ENCODE measurements around the gene CERK. TPM values are rescaled to one million over a fixed set of nuclear protein-coding genes. Genes with fewer than 3 reads are reported as not detected.

Gene CERK
- total and polyA plus RNA-seq, 2 of the 8 experiments (the other 6 are each of a cell fraction or from before 2014, with no cell fraction given), result 26.6 to 59.0 TPM

DNA sequence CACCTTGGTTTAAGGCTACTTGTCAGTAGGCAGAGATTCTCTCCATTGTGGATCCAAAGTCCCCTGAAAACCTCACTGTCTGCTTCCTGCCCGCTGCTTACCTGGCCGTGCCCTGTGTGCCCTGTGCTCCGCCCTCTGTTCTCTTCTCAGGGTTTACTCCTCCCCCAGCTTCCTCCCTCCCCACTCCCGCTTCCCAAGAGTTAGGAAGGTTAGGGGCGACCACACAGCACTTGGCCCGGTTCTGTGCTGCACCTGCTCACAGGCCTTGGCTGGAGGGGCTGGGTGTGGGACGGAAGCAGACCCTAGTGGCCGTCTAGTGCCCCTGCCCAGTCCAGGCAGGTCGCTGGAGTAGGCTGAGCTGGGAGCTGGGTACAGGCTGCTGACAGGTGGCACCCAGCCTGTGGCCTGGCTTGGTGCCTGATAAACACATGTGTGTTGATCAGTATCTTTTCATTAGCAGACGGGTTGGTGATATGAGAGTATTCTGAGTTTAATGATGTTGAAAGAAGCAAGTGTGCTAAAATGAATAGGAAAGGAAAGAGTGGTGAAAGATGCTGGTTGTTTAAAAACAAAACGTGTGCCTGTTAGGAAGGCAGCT is 77.3 kb downstream of the CERK start:
- H3K27ac ChIP-seq (ENCODE audit: low read depth, low read length), result no peak overlapping the region
- H3K23ac ChIP-seq (ENCODE audit: insufficient read length), result no peak overlapping the region
- TF ChIP-seq BCL11A (IDR thresholded peaks at IDR 0.05; ENCODE audit: low read depth in 2 of 2, low read length in 2 of 2), result no peak
- TF ChIP-seq MAX (IDR thresholded peaks at IDR 0.05), result no peak
- TF ChIP-seq, protein P1, sequence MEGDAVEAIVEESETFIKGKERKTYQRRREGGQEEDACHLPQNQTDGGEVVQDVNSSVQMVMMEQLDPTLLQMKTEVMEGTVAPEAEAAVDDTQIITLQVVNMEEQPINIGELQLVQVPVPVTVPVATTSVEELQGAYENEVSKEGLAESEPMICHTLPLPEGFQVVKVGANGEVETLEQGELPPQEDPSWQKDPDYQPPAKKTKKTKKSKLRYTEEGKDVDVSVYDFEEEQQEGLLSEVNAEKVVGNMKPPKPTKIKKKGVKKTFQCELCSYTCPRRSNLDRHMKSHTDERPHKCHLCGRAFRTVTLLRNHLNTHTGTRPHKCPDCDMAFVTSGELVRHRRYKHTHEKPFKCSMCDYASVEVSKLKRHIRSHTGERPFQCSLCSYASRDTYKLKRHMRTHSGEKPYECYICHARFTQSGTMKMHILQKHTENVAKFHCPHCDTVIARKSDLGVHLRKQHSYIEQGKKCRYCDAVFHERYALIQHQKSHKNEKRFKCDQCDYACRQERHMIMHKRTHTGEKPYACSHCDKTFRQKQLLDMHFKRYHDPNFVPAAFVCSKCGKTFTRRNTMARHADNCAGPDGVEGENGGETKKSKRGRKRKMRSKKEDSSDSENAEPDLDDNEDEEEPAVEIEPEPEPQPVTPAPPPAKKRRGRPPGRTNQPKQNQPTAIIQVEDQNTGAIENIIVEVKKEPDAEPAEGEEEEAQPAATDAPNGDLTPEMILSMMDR (IDR thresholded peaks at IDR 0.05; ENCODE audit: control extremely low read depth in 1 of 3, insufficient read depth in 1 of 3, low read depth in 1 of 3, low read length in 3 of 3), result peak; percentile 6 to 41 (median 30); a peak in 2 of 4 replicates
- peak; percentile 30 to 38; a peak in 2 of 4 replicates for TF ChIP-seq RAD21 (IDR thresholded peaks at IDR 0.05 in 1 of 2, conservative IDR thresholded peaks at IDR 0.05 in 1 of 2; ENCODE audit: low read depth in 2 of 2, low read length in 2 of 2)
- 0 out of 2 replicates have a peak, but pooled peaks have one; percentile 35 for TF ChIP-seq GABPA (IDR thresholded peaks at IDR 0.05; ENCODE audit: borderline replicate concordance, insufficient read depth, low read length)
- ChIA-PET CTCF (ENCODE audit: partially characterized antibody) (interaction anchor here (0.8 to 4.0 kb wide), 8 partner anchors 10 to 118 kb away, joined by 3 to 13 read pairs (median 4); no protein-coding TSS in a partner anchor), POLR2A (ENCODE audit: partially characterized antibody) (no interaction called here)
- H3K4ac ChIP-seq (replicated peaks; ENCODE audit: insufficient read length, low read depth, low read length), result no peak overlapping the region
- no peak overlapping the region for H2BK15ac ChIP-seq (ENCODE audit: low read length)
- no peaks in the 10 kb centered on the region for H3K23me2 ChIP-seq (ENCODE audit: low read depth, low read length)
- H2BK5ac ChIP-seq (ENCODE audit: low read depth, low read length), result no peak overlapping the region
- peaks cover 3% of the 10 kb centered on the region; the same call in 1 of the 2 replicates for H3K79me1 ChIP-seq (ENCODE audit: low read depth, low read length)
- H3K9ac ChIP-seq (replicated peaks in 1 of 4; ENCODE audit: extremely low read depth in 1 of 4, low read depth in 3 of 4, low read length in 3 of 4), result no peak overlapping the region
- no peak overlapping the region for H3K56ac ChIP-seq (replicated peaks; ENCODE audit: insufficient read length, low read depth, low read length)
- no peak overlapping the region for H4K8ac ChIP-seq (ENCODE audit: extremely low read depth, insufficient read depth, low read length)
- no peak overlapping the region for H2BK12ac ChIP-seq (ENCODE audit: low read depth, low read length)
- H3K36me3 ChIP-seq (ENCODE audit: control insufficient read depth in 2 of 4, insufficient read depth in 4 of 4, low read length in 3 of 4), result no peaks in the 10 kb centered on the region
- H3K4me1 ChIP-seq (replicated peaks in 1 of 4; ENCODE audit: control insufficient read depth in 3 of 4, insufficient read depth in 4 of 4, low read length in 3 of 4), result peaks cover 0 to 2% (median 0%) of the 10 kb centered on the region in 4 experiments; a peak in 1 of 7 replicates
- H3K27me3 ChIP-seq (replicated peaks in 1 of 4; ENCODE audit: control insufficient read depth in 3 of 4, extremely low read depth in 1 of 4, insufficient read depth in 3 of 4, low read length in 3 of 4), result no peaks in the 10 kb centered on the region
- no peak overlapping the region for H2BK120ac ChIP-seq (replicated peaks; ENCODE audit: low read depth, low read length)
- no peaks in the 10 kb centered on the region for H3K9me3 ChIP-seq (ENCODE audit: insufficient read depth in 2 of 2, low read depth in 1 of 2, low read length in 1 of 2)
- no peak overlapping the region for H2AK5ac ChIP-seq (ENCODE audit: low read depth, low read length)
- H4K5ac ChIP-seq (ENCODE audit: insufficient read length, low read depth, low read length), result no peak overlapping the region
- WGBS, 2 experiments (ENCODE audit: extremely low coverage in 1 of 2, insufficient coverage in 1 of 2, insufficient read length in 1 of 2, insufficient replicate concordance in 2 of 2, low coverage in 1 of 2, low lambda C conversion rate in 2 of 2, missing lambda C conversion rate in 1 of 2), result 78% methylated on average over 11 of the region's 11 CpGs; no CpG with 5 or more reads in 1 of the 2 experiments
- H3K4me2 ChIP-seq (ENCODE audit: insufficient read depth in 1 of 2, low read depth in 2 of 2, low read length in 2 of 2), result no peak overlapping the region
- DNase-seq (ENCODE audit: low read depth in 1 of 2, low spot score in 2 of 2) (no peak), FAIRE-seq (no peak)
- H2AFZ ChIP-seq (ENCODE audit: low read length), result no peak overlapping the region
- H3K79me2 ChIP-seq (ENCODE audit: control insufficient read depth in 1 of 2, insufficient read depth in 2 of 2, low read length in 2 of 2), result no peaks in the 10 kb centered on the region
- no peak overlapping the region for H4K91ac ChIP-seq (replicated peaks; ENCODE audit: insufficient read length, low read length)
- no peak overlapping the region for H3K14ac ChIP-seq (ENCODE audit: insufficient read length)
- no peak overlapping the region for H3K4me3 ChIP-seq (ENCODE audit: extremely low read depth in 1 of 4, insufficient read depth in 2 of 4, low read depth in 3 of 4, low read length in 4 of 4)
- peaks cover 0 to 6% of the 10 kb centered on the region in 2 experiments for H4K20me1 ChIP-seq (replicated peaks in 1 of 2; ENCODE audit: control insufficient read depth in 1 of 2, insufficient read depth in 2 of 2, low read length in 2 of 2)
- no peak overlapping the region for H3K18ac ChIP-seq (ENCODE audit: extremely low read depth, low read length)
- H2BK20ac ChIP-seq (ENCODE audit: low read length), result no peak overlapping the region

Measured in H1 (cell line).